Tibial nerve (tissue), 4 donors: Measurements from ENCODE around the gene STARD8. TPM values are rescaled to one million over a fixed set of nuclear protein-coding genes. Genes with fewer than 3 reads are reported as not detected.
"Not testable (repeated sequence)": the region's sequence is repeated elsewhere in the genome, so short reads cannot be mapped to it uniquely, and the experiment has no call there.

Source experiments
- DNase-seq, 2 donors: peaks; one replicate each; pipeline ENCODE4 v3.0.0-alpha.2; 2019; ENCODE audit warnings: low spot score in 2 of 2
- H3K27ac ChIP-seq, 4 donors: fragments of 200-600 bp; sonication (generic) in 3 of 4; one replicate each; pipeline ENCODE4 v1.5.1; 2017 to 2019; ENCODE audit warnings: mild to moderate bottlenecking in 1 of 4
- H3K27me3 ChIP-seq, 2 donors: fragments of 200-600 bp; sonication (generic) in 1 of 2; one replicate each; pipeline versions ENCODE4 v1.5.1 to v1.6.0; 2017 to 2019
- H3K36me3 ChIP-seq, 3 donors: fragments of 200-600 bp; sonication (generic); one replicate each; pipeline ENCODE4 v1.5.1; 2018 to 2019
- H3K4me1 ChIP-seq, 4 donors: fragments of 200-600 bp; sonication (generic) in 3 of 4; one replicate each; pipeline ENCODE4 v1.5.1; 2017 to 2019
- H3K4me3 ChIP-seq, 4 donors: fragments of 200-600 bp; sonication (generic) in 3 of 4; one replicate each; pipeline ENCODE4 v1.5.1; 2017 to 2019; ENCODE audit warnings: mild to moderate bottlenecking in 1 of 4, moderate library complexity in 1 of 4
- H3K9me3 ChIP-seq, 4 donors: fragments of 200-600 bp; sonication (generic) in 3 of 4; one replicate each; pipeline ENCODE4 v1.5.1; 2017 to 2019
- EP300 ChIP-seq, 2 donors: sonication (generic); formaldehyde crosslinking; IDR thresholded peaks; one replicate each; pipeline ENCODE4 v1.6.1; 2017; ENCODE audit warnings: antibody characterized with exemption in 2 of 2, mild to moderate bottlenecking in 1 of 2
- POLR2A ChIP-seq, 2 donors: fragments of 450-650 bp; IDR thresholded peaks; one replicate each; pipeline ENCODE4 v1.6.1; 2017; ENCODE audit warnings: antibody characterized with exemption in 2 of 2, mild to moderate bottlenecking in 2 of 2, moderate library complexity in 2 of 2
- WGBS, 2 donors: methylation state at CpG; one replicate each; pipeline ENCODE4 v1.1.5; 2018; 5-methylcytosine and 5-hydroxymethylcytosine counted together
- total RNA-seq, 4 donors: library from RNA; depleted of rRNA; stranded (reverse); fragments of >200 nt; gene quantifications; one replicate each; pipeline ENCODE4 v1.1.0, GENCODE V29; 2016
- TF ChIP-seq, protein P1 (sequence below), 5 experiments: fragments of 200-600 bp in 3 of 5; fragments of 450-650 bp in 2 of 5; sonication (generic) in 3 of 5; IDR thresholded peaks; one replicate each; pipeline ENCODE4 v1.5.1; 2016 to 2019; ENCODE audit warnings: antibody characterized with exemption in 5 of 5, mild to moderate bottlenecking in 3 of 5, moderate library complexity in 2 of 5

Gene STARD8
- total RNA-seq, 4 donors from 2014 or later: 20.7 to 30.8 (median 22.0) TPM

- 37 to 45% methylated on average over 14 to 15 of the region's 15 CpGs for WGBS, 2 donors
- DNase-seq: peak in 1 of 2 donors; percentile 15
- TF ChIP-seq, protein P1, sequence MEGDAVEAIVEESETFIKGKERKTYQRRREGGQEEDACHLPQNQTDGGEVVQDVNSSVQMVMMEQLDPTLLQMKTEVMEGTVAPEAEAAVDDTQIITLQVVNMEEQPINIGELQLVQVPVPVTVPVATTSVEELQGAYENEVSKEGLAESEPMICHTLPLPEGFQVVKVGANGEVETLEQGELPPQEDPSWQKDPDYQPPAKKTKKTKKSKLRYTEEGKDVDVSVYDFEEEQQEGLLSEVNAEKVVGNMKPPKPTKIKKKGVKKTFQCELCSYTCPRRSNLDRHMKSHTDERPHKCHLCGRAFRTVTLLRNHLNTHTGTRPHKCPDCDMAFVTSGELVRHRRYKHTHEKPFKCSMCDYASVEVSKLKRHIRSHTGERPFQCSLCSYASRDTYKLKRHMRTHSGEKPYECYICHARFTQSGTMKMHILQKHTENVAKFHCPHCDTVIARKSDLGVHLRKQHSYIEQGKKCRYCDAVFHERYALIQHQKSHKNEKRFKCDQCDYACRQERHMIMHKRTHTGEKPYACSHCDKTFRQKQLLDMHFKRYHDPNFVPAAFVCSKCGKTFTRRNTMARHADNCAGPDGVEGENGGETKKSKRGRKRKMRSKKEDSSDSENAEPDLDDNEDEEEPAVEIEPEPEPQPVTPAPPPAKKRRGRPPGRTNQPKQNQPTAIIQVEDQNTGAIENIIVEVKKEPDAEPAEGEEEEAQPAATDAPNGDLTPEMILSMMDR (IDR thresholded peaks at IDR 0.05): no peak
- TF ChIP-seq EP300 (IDR thresholded peaks at IDR 0.05) (no peak), POLR2A (IDR thresholded peaks at IDR 0.05) (no peak)
- peak overlapping the region in 2 of 4 donors; percentile 37 to 45 for H3K27ac ChIP-seq
- H3K9me3 ChIP-seq: no peaks in the 10 kb centered on the region
- no peaks in the 10 kb centered on the region for H3K36me3 ChIP-seq
- peaks cover 0 to 23% (median 3%) of the 10 kb centered on the region in 4 donors for H3K4me1 ChIP-seq
- H3K4me3 ChIP-seq: no peak overlapping the region
- H3K27me3 ChIP-seq: peaks cover 0 to 7% of the 10 kb centered on the region in 2 donors
Measured at GRCh38 chrX:68684291-68684918, 36.9 kb downstream of the STARD8 start.

- DNase-seq: no peak
- Histone ChIP-seq H3K4me3 (no peak overlapping the region), H3K9me3 (no peaks in the 10 kb centered on the region), H3K4me1 (peaks cover 0 to 22% (median 3%) of the 10 kb centered on the region in 4 donors), H3K27me3 (peaks cover 0 to 11% of the 10 kb centered on the region in 2 donors), H3K27ac (peak overlapping the region in 1 of 4 donors; percentile 82), H3K36me3 (no peaks in the 10 kb centered on the region)
- 87 to 91% methylated on average over 2 of the region's 2 CpGs for WGBS, 2 donors
- TF ChIP-seq POLR2A (IDR thresholded peaks at IDR 0.05) (no peak), EP300 (IDR thresholded peaks at IDR 0.05) (no peak)
- TF ChIP-seq, protein P1 (IDR thresholded peaks at IDR 0.05): no peak
Measured at GRCh38 chrX:68684919-68685304, 37.4 kb downstream of the STARD8 start.

DNA sequence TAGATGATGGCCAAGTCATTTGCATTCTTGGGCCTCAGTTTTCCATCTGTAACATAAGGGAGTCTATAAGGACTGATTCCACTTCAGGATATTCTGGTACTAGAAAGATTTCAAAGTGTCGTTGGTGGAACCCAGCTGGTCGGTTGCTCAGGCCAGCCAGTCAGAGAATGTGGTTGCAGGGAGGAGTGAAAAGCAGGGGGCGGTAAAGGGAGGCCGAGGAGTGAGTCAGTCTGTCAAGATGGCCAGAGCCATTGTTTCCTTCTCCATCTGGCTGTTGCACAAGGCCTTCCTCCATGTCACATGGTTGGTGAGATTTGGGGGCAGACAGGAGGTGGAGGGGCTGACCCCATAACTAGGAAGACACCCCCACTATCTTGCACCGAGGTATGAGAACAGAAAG lies 38.2 kb downstream of the STARD8 start:
- peaks cover 0 to 15% (median 3%) of the 10 kb centered on the region in 4 donors for H3K4me1 ChIP-seq
- H3K9me3 ChIP-seq: no peaks in the 10 kb centered on the region
- peak overlapping the region in 2 of 4 donors; percentile 73 to 82 for H3K27ac ChIP-seq
- no peak for DNase-seq
- H3K4me3 ChIP-seq: peak overlapping the region in 1 of 4 donors; percentile 54
- peaks cover 0 to 14% of the 10 kb centered on the region in 2 donors for H3K27me3 ChIP-seq
- WGBS, 2 donors: 48 to 51% methylated on average over 5 of the region's 5 CpGs
- TF ChIP-seq POLR2A (IDR thresholded peaks at IDR 0.05) (no peak), EP300 (IDR thresholded peaks at IDR 0.05) (no peak)
- TF ChIP-seq, protein P1 (IDR thresholded peaks at IDR 0.05): no peak
- H3K36me3 ChIP-seq: no peaks in the 10 kb centered on the region

- WGBS, 2 donors: 13 to 49% methylated on average over 19 to 50 of the region's 56 CpGs
- peak; percentile 20 to 35 for DNase-seq
- Histone ChIP-seq H3K27me3 (peaks cover 0 to 14% of the 10 kb centered on the region in 2 donors), H3K4me1 (peaks cover 0 to 9% (median 3%) of the 10 kb centered on the region in 4 donors), H3K4me3 (peak overlapping the region; percentile 9 to 54 (median 30)), H3K27ac (peak overlapping the region in 2 of 4 donors; percentile 73 to 82), H3K36me3 (no peaks in the 10 kb centered on the region), H3K9me3 (no peaks in the 10 kb centered on the region)
- TF ChIP-seq POLR2A (IDR thresholded peaks at IDR 0.05): no peak
- TF ChIP-seq EP300 (IDR thresholded peaks at IDR 0.05): no peak
- TF ChIP-seq, protein P1 (IDR thresholded peaks at IDR 0.05): no peak
Measured at GRCh38 chrX:68686097-68686977, 38.9 kb downstream of the STARD8 start.

DNA sequence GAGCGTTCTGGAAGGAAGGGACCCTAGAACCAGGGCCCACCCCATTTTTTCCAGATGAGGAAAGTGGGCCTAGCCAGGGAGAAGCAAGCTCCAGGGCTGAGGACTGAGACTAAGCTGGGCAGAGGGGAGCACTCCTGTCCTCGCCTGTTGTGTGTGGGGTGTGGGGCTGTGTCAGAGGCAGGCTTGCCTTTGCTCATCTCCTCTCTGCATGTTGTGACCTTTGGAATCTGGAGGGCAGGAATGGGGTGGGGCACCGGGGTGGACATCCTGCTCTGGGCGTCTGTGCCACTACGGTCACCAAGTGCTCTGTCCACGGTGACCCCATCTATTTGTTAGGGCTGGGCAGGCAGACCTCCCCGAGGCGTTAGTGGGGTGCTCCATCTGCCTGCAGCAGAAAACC lies 41.5 kb downstream of the STARD8 start:
- H3K9me3 ChIP-seq, H3K4me3 ChIP-seq, DNase-seq, H3K4me1 ChIP-seq, H3K27ac ChIP-seq, H3K36me3 ChIP-seq: not testable (repeated sequence)
- 60 to 67% methylated on average over 1 of the region's 8 CpGs for WGBS, 2 donors
- peaks cover 0 to 14% of the 10 kb centered on the region in 2 donors for H3K27me3 ChIP-seq
